HepG2 (cell line): ENCODE data around the gene NAPG. TPM values are rescaled to one million over a fixed set of nuclear protein-coding genes. Genes with fewer than 3 reads are reported as not detected.

Experiments used
- ATAC-seq: fragments of 200-7000 bp; cut with Tn5 transposase; 3 replicates; pipeline ENCODE4 v1.9.1; 2020; ENCODE audit warnings: mild to moderate bottlenecking, moderate library complexity
- BruUV-seq: library from RNA; stranded (reverse); fragments of 400-500 nt; replicated peaks from 2 replicates; lab custom pipeline; 2021; lab: Mats Ljungman, UMichigan
- CTCF ChIA-PET: fragments of 300-600 bp; formaldehyde crosslinking; extraction: SDS; loops from one replicate; lab custom pipeline; 2021; ENCODE audit warnings: low total read pairs, inconsistent platforms, low intra/inter-chr PET ratio; lab: Yijun Ruan, JAX
- POLR2A ChIA-PET: fragments of 350-600 bp; sonication (Branson Sonifier 250); formaldehyde crosslinking; loops from one replicate; lab custom pipeline; 2020; ENCODE audit warnings: antibody characterized with exemption, inconsistent platforms; lab: Yijun Ruan, JAX
- DNase-seq: peaks from one replicate; pipeline ENCODE4 v3.0.0-alpha.2; 2015; ENCODE audit warnings: low spot score
- FAIRE-seq: peaks from 3 replicates; lab custom pipeline; 2011; peaks lifted over from hg19 to GRCh38; lab: Jason Lieb, UNC
- H2AFZ ChIP-seq: one replicate; pipeline ENCODE4 v1.6.1; 2011; ENCODE audit warnings: low read length, inconsistent platforms
- H3K27ac ChIP-seq: fragments of 300-600 bp; 3 replicates; pipeline ENCODE4 v1.8.0; 2011; ENCODE audit warnings: mixed run types, mild to moderate bottlenecking, mixed read lengths, low read length, inconsistent platforms; ENCODE audit not compliant: insufficient read depth; ENCODE audit errors: extremely low read length
- H3K27me3 ChIP-seq, 2 experiments: fragments of 200-600 bp in 1 of 2; 2 replicates in 1 of 2; 3 replicates in 1 of 2; pipeline versions ENCODE4 v1.6.0 to v1.8.0; 2011; ENCODE audit warnings: low read length in 2 of 2, mild to moderate bottlenecking in 2 of 2, moderate library complexity in 2 of 2, inconsistent platforms in 1 of 2; ENCODE audit not compliant: insufficient read depth in 2 of 2, control insufficient read depth in 1 of 2
- H3K36me3 ChIP-seq, 2 experiments: fragments of 200-600 bp in 1 of 2; replicated peaks in 1 of 2; 2 replicates in 1 of 2; 3 replicates in 1 of 2; pipeline versions ENCODE4 v1.5.1 to v1.8.0; 2011; ENCODE audit warnings: low read length in 2 of 2, inconsistent platforms in 1 of 2; ENCODE audit not compliant: insufficient read depth in 2 of 2, control insufficient read depth in 1 of 2
- H3K4me1 ChIP-seq: 2 replicates; pipeline ENCODE4 v1.5.1; 2012; ENCODE audit warnings: low read length, inconsistent platforms; ENCODE audit not compliant: insufficient read depth
- H3K4me2 ChIP-seq: 2 replicates; pipeline ENCODE4 v1.6.0; 2011; ENCODE audit warnings: low read depth, low read length, inconsistent platforms
- H3K4me3 ChIP-seq, 3 experiments: fragments of 200-600 bp in 1 of 3; sonication (generic), shearing (Covaris generic) in 1 of 3; replicated peaks in 1 of 3; 2 replicates each; pipeline ENCODE4 v1.5.1; 2011 to 2016; ENCODE audit warnings: low read length in 3 of 3, inconsistent platforms in 2 of 3, low read depth in 2 of 3, mild to moderate bottlenecking in 2 of 3, control low read depth in 1 of 3, mixed read lengths in 1 of 3; ENCODE audit not compliant: insufficient read depth in 1 of 3
- H3K79me2 ChIP-seq: one replicate; pipeline ENCODE4 v1.6.1; 2011; ENCODE audit warnings: low read length, inconsistent platforms; ENCODE audit not compliant: insufficient read depth
- H3K9ac ChIP-seq: 2 replicates; pipeline ENCODE4 v1.6.0; 2011; ENCODE audit warnings: mild to moderate bottlenecking, low read depth, low read length, inconsistent platforms; ENCODE audit not compliant: insufficient read depth
- H3K9me3 ChIP-seq: 2 replicates; pipeline ENCODE4 v1.5.1; 2012; ENCODE audit warnings: mild to moderate bottlenecking, low read length
- H4K20me1 ChIP-seq: 2 replicates; pipeline ENCODE4 v1.6.0; 2011; ENCODE audit warnings: inconsistent platforms, mild to moderate bottlenecking, low read length, moderate library complexity; ENCODE audit not compliant: insufficient read depth
- CCDC6 ChIP-seq: sonication (generic); formaldehyde crosslinking; IDR thresholded peaks from 2 replicates; pipeline ENCODE4 v1.8.1; 2022; ENCODE audit warnings: mild to moderate bottlenecking, missing genetic modification reagents, moderate library complexity
- KDM5A ChIP-seq: fragments of 200-600 bp; sonication (generic); IDR thresholded peaks from 2 replicates; pipeline ENCODE4 v1.7.0; 2018; ENCODE audit warnings: antibody characterized with exemption, mild to moderate bottlenecking, low read length, borderline replicate concordance
- MAF1 ChIP-seq: sonication (generic); formaldehyde crosslinking; IDR thresholded peaks from 2 replicates; pipeline ENCODE4 v1.5.0; 2020; ENCODE audit warnings: missing genetic modification reagents, borderline replicate concordance
- MEF2D ChIP-seq: sonication (generic); formaldehyde crosslinking; IDR thresholded peaks from 2 replicates; pipeline ENCODE4 v1.5.1; 2020; ENCODE audit warnings: mild to moderate bottlenecking, missing genetic modification reagents
- MEIS1 ChIP-seq: sonication (generic); formaldehyde crosslinking; IDR thresholded peaks from 2 replicates; pipeline ENCODE4 v1.9.0; 2021; ENCODE audit warnings: mild to moderate bottlenecking, missing genetic modification reagents, moderate library complexity, borderline replicate concordance
- MYC ChIP-seq: sonication (generic); formaldehyde crosslinking; IDR thresholded peaks from 2 replicates; pipeline ENCODE4 v1.9.0; 2021; ENCODE audit warnings: missing genetic modification reagents, borderline replicate concordance
- RBAK ChIP-seq: sonication (generic); formaldehyde crosslinking; IDR thresholded peaks from 2 replicates; pipeline ENCODE4 v1.5.1; 2020; ENCODE audit warnings: mild to moderate bottlenecking, missing genetic modification reagents
- ZNF253 ChIP-seq: sonication (generic); formaldehyde crosslinking; IDR thresholded peaks from 2 replicates; pipeline ENCODE4 v1.8.0; 2022; ENCODE audit warnings: mild to moderate bottlenecking, missing genetic modification reagents, borderline replicate concordance
- ZNF619 ChIP-seq: sonication (generic); formaldehyde crosslinking; IDR thresholded peaks from 2 replicates; pipeline ENCODE4 v1.4.0; 2020; ENCODE audit warnings: mild to moderate bottlenecking, missing genetic modification reagents
- WGBS: methylation state at CpG from one replicate; pipeline ENCODE4 v1.1.6; 2017; ENCODE audit warnings: low lambda C conversion rate; 5-methylcytosine and 5-hydroxymethylcytosine counted together
- in situ Hi-C: cut with HindIII; loops from 2 replicates; pipeline ENCODE4 v1.10.0; 2017; ENCODE audit warnings: low pct_unique_long_range_greater_than_20kb; ENCODE audit not compliant: extremely low pct_ligation_motif_present
- intact Hi-C: fragments of 100-400 bp; cut with micrococcal nuclease; formaldehyde crosslinking; loops from one replicate; pipeline ENCODE4 v1.10.0; 2022; ENCODE audit not compliant: unreplicated experiment
- polyA plus RNA-seq, 8 experiments: library from polyadenylated mRNA; depleted of rRNA in 3 of 8; stranded (reverse) in 7 of 8; unstranded in 1 of 8; fragments of >200 nt; fragmentation: Illumina TruSeq in 4 of 8; extraction: Trizol in 4 of 8; gene quantifications; 2 replicates each; pipeline versions ENCODE4 v1.2.1 to v1.2.3, GENCODE V29; 2011 to 2016; ENCODE audit warnings: low read depth in 4 of 8, missing spikeins in 1 of 8, mixed read lengths in 1 of 8; ENCODE audit not compliant: insufficient read depth in 1 of 8
- total RNA-seq, 5 experiments: library from RNA; depleted of rRNA; stranded (reverse); fragments of >200 nt; fragmentation: Illumina TruSeq; extraction: Trizol; gene quantifications; 2 replicates each; pipeline ENCODE4 v1.2.3, GENCODE V29; 2016; ENCODE audit warnings: low read depth in 1 of 5
- TF ChIP-seq, protein P1 (sequence below): sonication (generic); formaldehyde crosslinking; IDR thresholded peaks from 2 replicates; pipeline ENCODE4 v1.5.0; 2020; ENCODE audit warnings: mild to moderate bottlenecking, missing genetic modification reagents
- TF ChIP-seq, protein P2 (sequence below): sonication (generic); formaldehyde crosslinking; IDR thresholded peaks from 2 replicates; pipeline ENCODE4 v1.4.0; 2020; ENCODE audit warnings: missing genetic modification reagents
- TF ChIP-seq, protein P3 (sequence below): IDR thresholded peaks from 2 replicates; pipeline ENCODE4 v1.6.1; 2012; ENCODE audit warnings: low read length, improper control_type of control experiment

NAPG gene
- total and polyA plus RNA-seq, 2 of the 13 experiments (the other 11 are each of a cell fraction or from before 2014, with no cell fraction given), result 19.8 to 34.4 TPM

DNA sequence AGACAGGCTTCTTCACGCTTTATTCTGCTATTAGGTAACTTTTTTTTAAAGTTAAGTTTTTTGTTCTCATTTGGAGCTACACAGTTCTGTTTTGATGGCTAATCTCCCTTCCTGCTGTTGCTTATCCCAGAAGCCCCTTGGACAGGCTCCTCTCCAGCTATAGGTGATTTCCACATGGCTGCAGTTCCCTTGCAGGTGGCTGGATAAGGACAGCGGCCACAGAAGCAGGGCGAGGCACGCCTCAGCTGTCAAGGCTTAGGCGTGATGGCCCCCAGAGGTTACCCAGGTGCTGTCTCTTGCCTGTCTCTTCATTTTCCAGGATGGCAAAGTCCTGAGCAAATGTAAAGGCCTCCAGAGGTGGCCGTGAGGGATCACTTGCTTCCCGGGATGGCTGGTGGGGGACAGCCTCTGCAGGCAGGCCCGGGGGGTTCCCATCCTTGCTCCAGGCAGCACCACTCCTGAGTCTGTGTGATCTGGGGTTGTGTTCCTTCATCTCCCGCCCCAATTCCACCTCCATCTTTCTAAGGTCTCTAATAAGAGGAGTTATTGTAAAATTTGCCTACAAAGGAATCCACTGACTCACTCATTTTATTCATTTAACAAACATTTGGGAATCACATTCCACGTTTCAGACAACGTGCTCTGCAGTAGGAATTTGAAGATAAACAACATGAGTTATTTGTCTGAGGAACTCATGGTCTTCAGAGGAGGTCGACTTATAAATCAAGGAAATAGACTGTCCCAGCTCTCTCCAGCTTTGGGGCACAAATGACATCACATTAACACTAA is 53.4 kb downstream of the NAPG start:
- H3K4me2 ChIP-seq, result no peak overlapping the region
- POLR2A ChIA-PET, result no interaction called here
- ATAC-seq, result no peak

More for the DNA sequence above, 53.4 kb downstream of the NAPG start:
- CTCF ChIA-PET, result no interaction called here
- WGBS, result 83% methylated on average over 12 of the region's 12 CpGs
- Histone ChIP-seq H4K20me1 (no peaks in the 10 kb centered on the region), H2AFZ (no peak overlapping the region), H3K9me3 (no peaks in the 10 kb centered on the region), H3K4me1 (peaks cover 16% of the 10 kb centered on the region), H3K27me3 (no peaks in the 10 kb centered on the region), H3K36me3 (no peaks in the 10 kb centered on the region), H3K4me3 (no peak overlapping the region), H3K9ac (no peak overlapping the region), H3K79me2 (no peaks in the 10 kb centered on the region), H3K27ac (no peak overlapping the region)
- BruUV-seq, result no TSS peak
- intact Hi-C loops (no loop called here), in situ Hi-C loops (no loop called here)
- FAIRE-seq, result no peak
- no peak for DNase-seq
- TF ChIP-seq KDM5A (no peak), ZNF253 (CRISPR knock-in tag) (no peak), MYC (CRISPR knock-in tag) (no peak), MAF1 (CRISPR knock-in tag) (no peak), MEF2D (CRISPR knock-in tag) (no peak), MEIS1 (CRISPR knock-in tag) (no peak), CCDC6 (CRISPR knock-in tag) (no peak), ZNF619 (CRISPR knock-in tag) (no peak), RBAK (CRISPR knock-in tag) (no peak)
- TF ChIP-seq, protein P1, sequence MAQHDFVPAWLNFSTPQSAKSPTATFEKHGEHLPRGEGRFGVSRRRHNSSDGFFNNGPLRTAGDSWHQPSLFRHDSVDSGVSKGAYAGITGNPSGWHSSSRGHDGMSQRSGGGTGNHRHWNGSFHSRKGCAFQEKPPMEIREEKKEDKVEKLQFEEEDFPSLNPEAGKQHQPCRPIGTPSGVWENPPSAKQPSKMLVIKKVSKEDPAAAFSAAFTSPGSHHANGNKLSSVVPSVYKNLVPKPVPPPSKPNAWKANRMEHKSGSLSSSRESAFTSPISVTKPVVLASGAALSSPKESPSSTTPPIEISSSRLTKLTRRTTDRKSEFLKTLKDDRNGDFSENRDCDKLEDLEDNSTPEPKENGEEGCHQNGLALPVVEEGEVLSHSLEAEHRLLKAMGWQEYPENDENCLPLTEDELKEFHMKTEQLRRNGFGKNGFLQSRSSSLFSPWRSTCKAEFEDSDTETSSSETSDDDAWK, result no peak
- TF ChIP-seq, protein P2, sequence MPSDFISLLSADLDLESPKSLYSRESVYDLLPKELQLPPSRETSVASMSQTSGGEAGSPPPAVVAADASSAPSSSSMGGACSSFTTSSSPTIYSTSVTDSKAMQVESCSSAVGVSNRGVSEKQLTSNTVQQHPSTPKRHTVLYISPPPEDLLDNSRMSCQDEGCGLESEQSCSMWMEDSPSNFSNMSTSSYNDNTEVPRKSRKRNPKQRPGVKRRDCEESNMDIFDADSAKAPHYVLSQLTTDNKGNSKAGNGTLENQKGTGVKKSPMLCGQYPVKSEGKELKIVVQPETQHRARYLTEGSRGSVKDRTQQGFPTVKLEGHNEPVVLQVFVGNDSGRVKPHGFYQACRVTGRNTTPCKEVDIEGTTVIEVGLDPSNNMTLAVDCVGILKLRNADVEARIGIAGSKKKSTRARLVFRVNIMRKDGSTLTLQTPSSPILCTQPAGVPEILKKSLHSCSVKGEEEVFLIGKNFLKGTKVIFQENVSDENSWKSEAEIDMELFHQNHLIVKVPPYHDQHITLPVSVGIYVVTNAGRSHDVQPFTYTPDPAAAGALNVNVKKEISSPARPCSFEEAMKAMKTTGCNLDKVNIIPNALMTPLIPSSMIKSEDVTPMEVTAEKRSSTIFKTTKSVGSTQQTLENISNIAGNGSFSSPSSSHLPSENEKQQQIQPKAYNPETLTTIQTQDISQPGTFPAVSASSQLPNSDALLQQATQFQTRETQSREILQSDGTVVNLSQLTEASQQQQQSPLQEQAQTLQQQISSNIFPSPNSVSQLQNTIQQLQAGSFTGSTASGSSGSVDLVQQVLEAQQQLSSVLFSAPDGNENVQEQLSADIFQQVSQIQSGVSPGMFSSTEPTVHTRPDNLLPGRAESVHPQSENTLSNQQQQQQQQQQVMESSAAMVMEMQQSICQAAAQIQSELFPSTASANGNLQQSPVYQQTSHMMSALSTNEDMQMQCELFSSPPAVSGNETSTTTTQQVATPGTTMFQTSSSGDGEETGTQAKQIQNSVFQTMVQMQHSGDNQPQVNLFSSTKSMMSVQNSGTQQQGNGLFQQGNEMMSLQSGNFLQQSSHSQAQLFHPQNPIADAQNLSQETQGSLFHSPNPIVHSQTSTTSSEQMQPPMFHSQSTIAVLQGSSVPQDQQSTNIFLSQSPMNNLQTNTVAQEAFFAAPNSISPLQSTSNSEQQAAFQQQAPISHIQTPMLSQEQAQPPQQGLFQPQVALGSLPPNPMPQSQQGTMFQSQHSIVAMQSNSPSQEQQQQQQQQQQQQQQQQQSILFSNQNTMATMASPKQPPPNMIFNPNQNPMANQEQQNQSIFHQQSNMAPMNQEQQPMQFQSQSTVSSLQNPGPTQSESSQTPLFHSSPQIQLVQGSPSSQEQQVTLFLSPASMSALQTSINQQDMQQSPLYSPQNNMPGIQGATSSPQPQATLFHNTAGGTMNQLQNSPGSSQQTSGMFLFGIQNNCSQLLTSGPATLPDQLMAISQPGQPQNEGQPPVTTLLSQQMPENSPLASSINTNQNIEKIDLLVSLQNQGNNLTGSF (CRISPR knock-in tag), result no peak
- TF ChIP-seq, protein P3, sequence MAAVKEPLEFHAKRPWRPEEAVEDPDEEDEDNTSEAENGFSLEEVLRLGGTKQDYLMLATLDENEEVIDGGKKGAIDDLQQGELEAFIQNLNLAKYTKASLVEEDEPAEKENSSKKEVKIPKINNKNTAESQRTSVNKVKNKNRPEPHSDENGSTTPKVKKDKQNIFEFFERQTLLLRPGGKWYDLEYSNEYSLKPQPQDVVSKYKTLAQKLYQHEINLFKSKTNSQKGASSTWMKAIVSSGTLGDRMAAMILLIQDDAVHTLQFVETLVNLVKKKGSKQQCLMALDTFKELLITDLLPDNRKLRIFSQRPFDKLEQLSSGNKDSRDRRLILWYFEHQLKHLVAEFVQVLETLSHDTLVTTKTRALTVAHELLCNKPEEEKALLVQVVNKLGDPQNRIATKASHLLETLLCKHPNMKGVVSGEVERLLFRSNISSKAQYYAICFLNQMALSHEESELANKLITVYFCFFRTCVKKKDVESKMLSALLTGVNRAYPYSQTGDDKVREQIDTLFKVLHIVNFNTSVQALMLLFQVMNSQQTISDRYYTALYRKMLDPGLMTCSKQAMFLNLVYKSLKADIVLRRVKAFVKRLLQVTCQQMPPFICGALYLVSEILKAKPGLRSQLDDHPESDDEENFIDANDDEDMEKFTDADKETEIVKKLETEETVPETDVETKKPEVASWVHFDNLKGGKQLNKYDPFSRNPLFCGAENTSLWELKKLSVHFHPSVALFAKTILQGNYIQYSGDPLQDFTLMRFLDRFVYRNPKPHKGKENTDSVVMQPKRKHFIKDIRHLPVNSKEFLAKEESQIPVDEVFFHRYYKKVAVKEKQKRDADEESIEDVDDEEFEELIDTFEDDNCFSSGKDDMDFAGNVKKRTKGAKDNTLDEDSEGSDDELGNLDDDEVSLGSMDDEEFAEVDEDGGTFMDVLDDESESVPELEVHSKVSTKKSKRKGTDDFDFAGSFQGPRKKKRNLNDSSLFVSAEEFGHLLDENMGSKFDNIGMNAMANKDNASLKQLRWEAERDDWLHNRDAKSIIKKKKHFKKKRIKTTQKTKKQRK, result no peak
